ENCODE data around the gene GGCT.

GRCh38 chr7:30528779-30529178 lies 24.1 kb upstream of the GGCT start:
- no peak for TF ChIP-seq CTCF (conservative IDR thresholded peaks at IDR 0.05; ENCODE audit: low read depth, low read length)
- TF ChIP-seq EZH2 (IDR thresholded peaks at IDR 0.05; ENCODE audit: low read length, unreplicated experiment), result no peak
- TF ChIP-seq EZH2phosphoT487 (IDR thresholded peaks at IDR 0.05; ENCODE audit: borderline replicate concordance, low read length), result no peak
